Ammon's horn (tissue), 1 donor: ENCODE results near the gene EEF1G.
A peak's percentile ranks its signal among the peaks of the same experiment; 100 is the strongest.
"Not testable (repeated sequence)": the region's sequence is repeated elsewhere in the genome, so short reads cannot be mapped to it uniquely, and the experiment has no call there.

Experiments
- DNase-seq: peaks from one replicate; pipeline ENCODE4 v3.0.0-alpha.2; 2016; ENCODE audit warnings: low spot score

The EEF1G gene

DNA sequence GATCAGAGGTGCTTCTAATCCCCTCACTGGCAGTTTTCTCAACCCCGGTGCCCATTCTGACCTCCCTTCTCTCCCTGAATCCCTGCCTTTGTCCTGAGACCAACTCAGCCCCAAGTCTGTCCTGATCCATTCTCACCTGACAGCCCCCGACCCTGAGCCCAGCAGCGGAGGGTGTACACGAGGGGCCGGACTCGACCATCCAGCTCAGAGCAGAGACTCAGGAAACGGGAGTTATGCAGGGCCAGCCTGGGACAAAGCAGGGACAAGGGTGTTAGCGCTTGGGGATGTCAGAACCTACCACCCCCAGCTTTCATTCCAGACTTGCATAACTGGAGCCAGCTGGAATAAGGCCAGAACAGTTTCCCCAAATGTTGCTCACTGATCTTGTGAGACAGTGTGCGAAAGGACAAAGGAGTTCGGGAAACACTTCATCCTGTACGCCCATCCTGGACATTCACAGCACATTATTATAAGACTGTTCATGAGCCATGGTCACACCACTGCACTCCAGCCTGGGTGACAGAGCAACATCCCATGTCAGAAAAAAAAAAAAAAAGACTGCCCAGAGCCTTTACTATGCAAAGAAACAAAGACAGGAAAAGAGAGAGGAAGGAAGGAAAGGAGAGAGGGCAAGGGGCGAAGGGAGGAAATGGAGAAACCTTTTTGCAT, 3.5 kb upstream of the EEF1G start:
- DNase-seq = no peak

DNA sequence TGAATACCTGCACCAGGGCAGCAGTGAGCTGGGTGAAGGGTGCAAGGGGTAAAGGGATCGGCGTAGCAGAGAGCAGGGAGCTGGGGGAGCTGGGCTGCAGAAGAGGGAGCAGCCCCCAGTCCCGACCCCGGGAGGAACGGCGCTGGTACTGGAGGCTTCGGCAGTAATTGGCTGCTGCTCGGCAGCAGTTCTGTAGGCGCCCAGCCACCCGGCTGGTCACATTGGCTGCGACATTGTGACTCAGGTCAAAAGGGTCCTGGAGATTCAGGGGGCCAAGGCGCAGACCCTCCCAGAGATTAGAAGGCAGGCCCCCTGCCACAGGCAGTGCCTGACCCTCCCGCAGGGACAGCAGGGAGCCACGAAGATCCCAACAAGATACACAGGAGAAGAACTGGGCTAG, 2.1 kb upstream of the EEF1G start:
- no peak for DNase-seq

- DNase-seq = no peak
Observed at GRCh38 chr11:62575156-62575555, 1.5 kb upstream of the EEF1G start.

DNA sequence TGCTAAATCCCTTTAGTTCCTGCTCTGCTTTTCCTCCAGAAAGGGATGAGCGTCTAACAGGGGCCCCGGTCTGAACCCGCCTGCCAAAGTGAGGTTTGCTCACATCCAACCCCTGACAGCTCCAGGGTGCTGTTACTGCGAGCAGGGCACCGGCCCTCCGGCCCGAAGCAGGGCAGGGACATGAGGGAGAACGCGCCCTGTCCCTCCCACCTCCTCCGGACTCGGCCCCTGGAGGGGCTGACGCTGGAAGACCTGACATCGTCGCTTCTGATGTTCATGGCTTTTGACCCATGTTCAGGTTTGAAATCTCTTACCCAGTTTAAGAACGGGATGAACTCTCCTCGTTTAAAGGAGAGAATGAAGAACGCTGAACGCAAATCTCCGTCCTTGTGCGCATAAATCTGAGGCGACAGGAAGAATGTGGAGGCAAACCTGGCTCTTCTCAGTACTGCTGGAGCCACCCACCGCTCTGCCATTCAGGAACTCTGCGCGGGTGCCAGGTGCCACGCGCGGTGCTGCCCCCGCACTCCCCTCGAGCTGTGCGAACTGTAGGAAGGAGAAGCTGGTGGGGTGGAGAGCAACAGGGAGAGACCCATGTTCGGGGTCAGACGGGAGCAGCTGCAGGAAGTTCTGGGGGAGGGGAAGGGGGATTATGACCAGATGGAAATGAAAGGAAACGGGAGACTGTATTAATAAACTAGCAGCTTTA, 826 bp upstream of the EEF1G start:
- peak; percentile 67 for DNase-seq

DNA sequence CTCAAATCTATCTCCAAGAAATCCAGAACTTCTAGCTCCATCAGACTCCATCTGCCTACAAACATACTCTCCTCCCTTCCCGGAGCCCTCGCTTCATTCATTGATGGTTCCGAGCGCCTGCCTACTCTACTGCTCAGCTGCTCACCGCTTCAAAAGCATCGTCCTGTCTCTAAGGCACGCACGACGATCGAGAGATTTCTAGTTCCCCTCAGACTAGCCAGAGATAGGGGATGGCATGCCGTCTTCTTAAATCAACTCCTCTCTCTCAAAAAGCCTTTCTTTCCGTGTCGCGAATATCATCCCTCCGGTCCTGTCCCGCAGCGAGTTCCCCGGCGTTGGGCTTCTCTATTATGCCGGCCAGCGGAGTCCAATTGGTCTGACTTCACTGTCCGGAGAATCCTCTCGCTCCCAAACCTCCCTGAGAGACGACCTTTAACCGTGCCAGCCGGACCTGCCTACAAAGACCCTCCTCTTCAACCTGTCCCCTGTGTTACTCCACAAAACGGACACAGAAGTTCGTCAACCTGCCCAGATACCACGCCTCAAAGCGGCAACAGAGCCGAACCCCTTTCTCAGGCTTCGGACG, 592 bp downstream of the EEF1G start:
- DNase-seq = no peak

DNA sequence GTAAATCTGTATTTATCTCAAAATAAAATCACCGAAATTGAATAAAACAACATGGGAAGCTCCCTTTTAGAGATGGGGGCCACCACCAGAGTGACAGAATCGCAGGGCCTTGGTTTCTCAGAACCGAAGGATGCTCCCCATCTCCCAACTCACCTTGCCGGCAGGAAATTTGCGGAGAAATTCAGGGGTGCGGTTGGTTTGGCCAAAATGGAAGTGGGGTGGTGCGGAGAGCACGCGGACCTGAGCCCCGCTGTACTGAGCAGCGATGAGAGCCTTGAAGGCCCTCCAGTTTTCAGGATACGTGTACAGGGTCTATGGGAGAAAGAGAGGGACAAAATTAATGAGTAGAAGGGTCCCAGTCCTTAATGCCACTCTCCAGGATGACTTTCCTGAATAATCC, 1.3 kb downstream of the EEF1G start:
- no peak for DNase-seq

- DNase-seq = not testable (repeated sequence)
Observed at GRCh38 chr11:62571493-62571892, 2.2 kb downstream of the EEF1G start.

DNA sequence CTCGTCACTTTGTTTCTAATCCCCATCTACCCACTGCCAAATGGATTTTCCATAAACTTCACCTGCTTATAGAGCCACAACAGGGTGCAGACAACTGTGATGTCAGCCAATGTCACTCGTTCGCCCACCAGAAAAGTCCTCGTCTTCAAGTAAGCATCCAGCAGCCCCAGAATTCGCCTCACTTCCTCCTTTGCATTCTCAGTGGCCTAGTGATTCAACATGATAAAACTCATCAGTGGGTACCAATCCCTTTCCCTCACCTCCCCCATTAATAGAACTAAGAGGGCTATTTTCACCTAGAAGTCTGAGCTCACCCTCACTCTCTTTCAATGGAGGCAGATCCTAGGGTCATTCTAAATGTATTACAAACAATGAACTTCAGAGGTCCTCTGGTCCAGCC, 2.8 kb downstream of the EEF1G start:
- DNase-seq = not testable (repeated sequence)

GRCh38 chr11:62569611-62570010, 4.1 kb downstream of the EEF1G start:
- DNase-seq = no peak

DNA sequence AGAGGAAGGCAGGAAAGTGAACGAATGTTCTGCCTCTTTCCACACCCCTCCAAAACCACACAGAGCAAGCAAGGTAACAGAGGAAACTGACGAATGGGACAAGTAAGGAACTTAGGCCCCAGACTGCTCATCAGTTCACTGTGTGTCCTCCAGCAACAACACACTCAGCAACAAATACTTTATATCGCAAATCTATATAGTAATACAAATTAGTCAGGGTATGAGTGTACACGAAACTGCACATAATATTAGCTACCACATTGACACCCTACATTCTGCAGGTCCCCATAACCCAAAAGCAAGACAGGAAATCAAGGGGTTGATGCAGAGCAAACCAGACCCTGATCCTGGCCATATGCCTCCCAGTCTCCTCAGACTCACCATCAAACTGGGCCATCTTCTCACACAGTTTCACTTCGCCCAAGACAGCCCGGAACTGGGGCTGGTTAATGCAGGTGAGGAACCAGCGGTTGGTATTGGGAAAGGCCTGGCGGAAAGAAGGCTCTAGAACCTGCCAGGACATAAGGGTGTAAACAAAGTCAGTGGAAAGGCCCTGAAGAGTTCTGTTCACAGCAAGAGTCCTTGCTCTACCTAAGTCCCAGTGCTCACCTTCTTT, 6.6 kb downstream of the EEF1G start:
- DNase-seq = no peak

DNA sequence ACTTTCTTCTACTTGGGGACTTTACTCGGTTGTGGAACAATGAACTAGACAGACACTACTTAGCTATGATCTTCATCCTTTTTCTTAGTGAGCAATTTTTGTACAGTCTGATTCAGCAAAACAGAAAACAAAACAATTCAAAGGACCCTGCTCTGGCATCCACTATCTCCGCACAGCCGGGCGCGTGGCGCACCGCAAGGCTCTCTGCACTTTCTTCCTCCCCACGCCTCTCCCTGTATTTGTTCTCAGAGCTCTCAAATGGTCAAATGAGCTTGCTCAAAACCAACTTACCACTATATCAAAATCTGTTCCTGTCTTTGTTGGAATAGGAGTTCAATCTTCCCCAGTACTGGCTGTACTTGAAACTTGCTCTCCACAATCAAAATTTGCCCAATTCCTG, 7.4 kb downstream of the EEF1G start:
- DNase-seq = no peak

- no peak for DNase-seq
Observed at GRCh38 chr11:62565100-62565802, 8.4 kb downstream of the EEF1G start.

GRCh38 chr11:62561677-62562230, 11.9 kb downstream of the EEF1G start:
- not testable (repeated sequence) for DNase-seq

GRCh38 chr11:62560566-62561103, 13.1 kb downstream of the EEF1G start:
- peak; percentile 74 for DNase-seq

GRCh38 chr11:62559626-62560025, 14.1 kb downstream of the EEF1G start:
- DNase-seq = not testable (repeated sequence)

GRCh38 chr11:62559204-62559603, 14.5 kb downstream of the EEF1G start:
- no peak for DNase-seq

- no peak for DNase-seq
Observed at GRCh38 chr11:62558669-62559068, 15.0 kb downstream of the EEF1G start.

DNA sequence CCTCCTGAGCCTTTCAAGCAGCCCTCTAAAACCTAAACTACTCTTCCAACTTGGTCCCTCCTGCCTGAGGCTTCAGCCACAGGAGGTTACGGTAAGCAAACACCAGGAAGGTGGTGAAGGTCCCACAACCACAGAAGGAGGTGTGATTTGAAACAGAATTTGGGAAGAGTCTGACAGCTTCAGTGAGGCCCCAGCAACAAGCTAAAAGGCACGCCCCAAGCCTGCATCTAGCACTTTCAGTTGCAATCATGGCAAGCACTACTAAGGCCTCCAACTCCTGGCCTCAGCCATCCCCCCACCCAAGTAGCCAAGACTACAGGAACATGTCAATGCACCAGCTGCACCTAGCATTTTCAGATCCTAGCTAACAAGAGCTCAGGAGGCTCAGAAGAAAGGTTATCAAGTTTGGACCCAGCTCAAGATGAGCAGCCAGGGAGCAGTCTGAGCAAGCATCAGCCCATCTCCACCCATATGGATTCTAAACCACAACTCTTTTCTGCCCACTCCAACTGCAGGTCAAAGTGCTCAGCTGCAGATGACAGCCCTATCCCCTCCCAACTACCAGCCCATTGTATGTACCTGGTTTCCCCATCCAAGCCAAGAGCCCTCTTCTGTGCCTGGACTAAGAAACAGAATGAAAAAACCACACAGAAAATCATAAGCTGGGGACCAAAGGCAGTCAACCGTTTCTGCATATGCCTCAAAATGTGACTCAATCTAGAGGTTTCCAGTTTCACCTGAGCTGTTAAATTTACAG, 16.6 kb downstream of the EEF1G start:
- no peak for DNase-seq

- peak; percentile 88 for DNase-seq
Observed at GRCh38 chr11:62556108-62556874, 17.4 kb downstream of the EEF1G start.

DNA sequence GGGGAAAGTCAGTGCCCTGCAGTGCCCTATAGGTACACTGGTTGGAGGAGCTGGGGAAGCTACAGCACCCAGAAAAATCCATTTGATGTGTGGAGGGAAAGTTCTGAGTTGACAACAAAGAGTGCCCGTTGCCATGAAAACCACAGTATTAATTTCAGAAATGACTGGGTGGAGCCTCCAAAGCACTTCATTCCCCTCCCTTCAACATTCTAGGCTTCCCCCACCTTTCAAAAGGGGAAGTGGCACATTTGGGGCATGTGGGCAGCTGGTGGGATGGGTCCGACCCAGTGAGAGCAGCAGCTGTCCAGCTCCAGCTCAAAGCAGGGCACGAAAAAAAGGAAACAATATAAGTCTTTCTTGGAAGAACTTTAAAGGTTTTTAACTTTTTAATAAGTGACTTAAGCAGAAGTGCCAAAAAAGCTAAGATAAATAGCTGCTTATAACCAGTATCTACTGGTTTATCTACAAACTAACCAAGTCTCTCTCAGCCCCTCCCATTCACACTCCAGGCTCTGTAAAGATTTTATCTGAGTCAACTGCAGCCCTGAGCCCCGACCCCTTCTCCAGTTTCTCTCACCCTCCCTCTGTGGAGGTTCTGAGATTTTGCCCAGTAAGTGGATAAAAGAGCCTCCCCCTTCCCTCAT, 18.1 kb downstream of the EEF1G start:
- peak; percentile 54 for DNase-seq
